ENCODE results near the gene MRPS34.

The MRPS34 gene

DNA sequence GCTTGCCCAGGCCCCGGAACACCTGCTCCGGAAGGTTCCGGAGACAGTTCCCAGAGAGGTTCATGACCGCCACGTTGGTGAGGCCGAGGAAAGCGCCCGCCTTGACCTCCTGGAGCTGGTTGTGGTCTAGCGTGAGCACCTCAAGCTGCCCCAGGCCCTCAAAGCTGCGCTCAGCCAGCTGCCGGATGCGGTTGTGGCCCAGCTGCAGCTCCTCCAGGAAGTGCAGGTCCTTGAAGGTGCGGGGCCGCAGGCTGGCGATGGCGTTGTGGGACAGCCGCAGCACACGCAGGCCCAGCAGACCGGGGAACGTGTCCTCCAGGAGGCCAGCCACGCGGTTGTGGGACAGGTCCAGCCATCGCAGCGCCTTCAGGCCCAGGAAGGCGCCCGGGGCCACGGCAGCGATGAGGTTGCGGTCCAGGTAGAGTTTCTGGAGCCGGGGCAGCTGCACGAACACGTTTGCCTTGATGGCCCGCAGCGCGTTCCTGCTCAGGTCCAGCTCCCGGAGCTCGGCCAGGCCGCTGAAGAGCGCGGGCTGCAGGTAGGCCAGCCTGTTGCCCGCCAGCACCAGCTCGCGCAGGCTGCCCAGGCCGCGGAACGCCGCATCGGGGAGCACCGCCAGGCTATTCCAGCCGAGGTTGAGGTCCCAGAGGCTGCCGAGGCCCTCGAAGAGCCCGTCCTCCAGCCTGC is 18.5 kb upstream of the MRPS34 start:
- DNase-seq (ENCODE audit: low read depth), result no peak
- TF ChIP-seq, protein P1, sequence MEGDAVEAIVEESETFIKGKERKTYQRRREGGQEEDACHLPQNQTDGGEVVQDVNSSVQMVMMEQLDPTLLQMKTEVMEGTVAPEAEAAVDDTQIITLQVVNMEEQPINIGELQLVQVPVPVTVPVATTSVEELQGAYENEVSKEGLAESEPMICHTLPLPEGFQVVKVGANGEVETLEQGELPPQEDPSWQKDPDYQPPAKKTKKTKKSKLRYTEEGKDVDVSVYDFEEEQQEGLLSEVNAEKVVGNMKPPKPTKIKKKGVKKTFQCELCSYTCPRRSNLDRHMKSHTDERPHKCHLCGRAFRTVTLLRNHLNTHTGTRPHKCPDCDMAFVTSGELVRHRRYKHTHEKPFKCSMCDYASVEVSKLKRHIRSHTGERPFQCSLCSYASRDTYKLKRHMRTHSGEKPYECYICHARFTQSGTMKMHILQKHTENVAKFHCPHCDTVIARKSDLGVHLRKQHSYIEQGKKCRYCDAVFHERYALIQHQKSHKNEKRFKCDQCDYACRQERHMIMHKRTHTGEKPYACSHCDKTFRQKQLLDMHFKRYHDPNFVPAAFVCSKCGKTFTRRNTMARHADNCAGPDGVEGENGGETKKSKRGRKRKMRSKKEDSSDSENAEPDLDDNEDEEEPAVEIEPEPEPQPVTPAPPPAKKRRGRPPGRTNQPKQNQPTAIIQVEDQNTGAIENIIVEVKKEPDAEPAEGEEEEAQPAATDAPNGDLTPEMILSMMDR (IDR thresholded peaks at IDR 0.05; ENCODE audit: control insufficient read depth, extremely low read depth, insufficient read depth), result no peak
- H3K4me3 ChIP-seq (ENCODE audit: low read depth, low read length), result no peak overlapping the region

DNA sequence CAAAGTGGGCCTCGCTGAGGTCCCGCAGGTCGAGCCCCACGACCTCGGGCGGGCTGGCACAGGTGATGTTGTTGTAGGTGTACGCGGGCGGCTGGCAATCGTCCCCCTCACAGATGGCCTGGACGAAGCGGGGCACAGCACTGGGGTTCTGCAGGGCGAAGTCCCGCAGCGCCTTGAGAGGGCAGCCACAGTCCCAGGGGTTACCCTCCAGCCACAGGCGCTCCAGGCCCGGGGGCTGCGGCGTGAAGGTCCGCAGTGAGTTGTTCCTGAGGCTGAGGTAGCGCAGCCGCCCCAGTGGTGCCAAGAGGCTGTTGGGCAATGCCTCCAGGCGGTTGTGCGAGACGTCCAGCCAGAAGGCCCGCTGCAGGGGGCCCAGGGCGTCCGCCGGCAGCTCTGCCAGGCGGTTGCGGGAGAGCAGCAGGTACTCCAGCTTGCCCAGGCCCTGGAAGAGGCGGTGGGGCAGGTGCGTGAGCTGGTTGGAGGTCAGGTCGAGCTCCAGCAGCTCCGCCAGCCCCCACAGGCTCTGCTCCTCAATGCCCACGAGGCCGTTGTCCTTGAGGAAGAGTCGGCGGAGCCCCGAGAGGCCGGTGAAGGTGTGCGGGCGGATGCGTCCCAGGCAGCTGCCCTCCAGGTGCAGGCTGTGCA is 17.8 kb upstream of the MRPS34 start:
- H3K4me3 ChIP-seq (ENCODE audit: low read depth, low read length), result no peak overlapping the region
- no peak for DNase-seq (ENCODE audit: low read depth)
- TF ChIP-seq, protein P1 (IDR thresholded peaks at IDR 0.05; ENCODE audit: control insufficient read depth, extremely low read depth, insufficient read depth), result no peak

DNA sequence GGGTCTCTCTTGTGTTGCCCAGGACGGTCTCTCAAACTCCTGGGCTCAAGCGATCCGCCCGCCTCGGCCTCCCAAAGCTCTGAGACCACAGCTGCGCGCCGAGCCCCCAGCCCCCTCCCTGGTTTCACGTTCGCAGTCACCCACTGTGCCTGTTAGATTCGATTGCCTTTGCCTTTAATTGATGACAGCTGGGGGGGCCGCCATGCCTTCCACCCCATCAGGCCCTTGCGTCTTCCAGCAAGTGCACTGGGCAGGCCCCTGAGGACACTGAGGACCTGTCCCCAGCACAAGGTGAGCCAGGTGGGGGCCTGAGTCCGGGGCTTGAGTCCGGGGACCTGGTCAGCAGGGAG is 17.3 kb upstream of the MRPS34 start:
- no peak for DNase-seq (ENCODE audit: low read depth)
- no peak overlapping the region for H3K4me3 ChIP-seq (ENCODE audit: low read depth, low read length)
- TF ChIP-seq, protein P1 (IDR thresholded peaks at IDR 0.05; ENCODE audit: control insufficient read depth, extremely low read depth, insufficient read depth), result no peak

DNA sequence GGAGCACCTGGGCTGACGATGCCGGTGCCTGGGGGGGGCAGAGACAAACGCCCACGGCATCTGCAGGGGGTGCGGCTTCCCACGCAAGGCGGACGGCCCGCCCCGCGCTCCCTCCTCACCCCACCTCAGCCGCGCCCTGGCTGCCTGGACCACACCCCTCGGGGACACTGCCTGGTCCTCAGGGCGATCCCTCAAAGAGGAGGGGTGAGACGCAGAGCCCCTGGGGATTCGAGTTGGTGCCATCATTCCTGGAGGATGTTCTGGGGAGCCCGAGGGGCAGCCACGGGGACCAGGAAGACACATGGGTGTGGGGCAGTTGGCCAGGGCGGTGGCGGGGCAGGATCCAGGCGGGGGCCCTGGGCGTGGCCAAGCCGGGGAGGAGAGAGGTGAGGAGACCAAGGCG is 16.7 kb upstream of the MRPS34 start:
- TF ChIP-seq, protein P1 (IDR thresholded peaks at IDR 0.05; ENCODE audit: control insufficient read depth, extremely low read depth, insufficient read depth), result no peak
- DNase-seq (ENCODE audit: low read depth), result no peak
- H3K4me3 ChIP-seq (ENCODE audit: low read depth, low read length), result no peak overlapping the region

DNA sequence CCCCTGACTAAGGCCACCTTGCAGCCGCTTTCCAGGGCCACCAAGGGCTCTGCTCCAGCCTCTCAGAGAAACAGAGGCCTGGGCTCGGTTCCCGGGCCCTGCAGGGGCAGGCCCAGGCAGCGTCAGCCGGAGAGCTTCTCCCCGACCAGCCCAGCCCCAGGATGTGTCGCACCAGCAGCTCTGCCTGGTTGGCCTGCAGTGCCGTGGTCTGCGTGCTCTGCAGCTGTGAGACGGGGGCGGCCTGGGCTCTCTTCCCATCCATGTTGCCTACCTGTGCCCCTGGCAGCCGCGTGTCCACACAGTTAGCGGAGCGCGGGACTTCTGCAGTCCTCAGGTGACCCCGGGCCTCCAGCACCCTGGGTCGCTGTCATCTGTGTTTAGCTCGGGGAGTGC is 15.8 kb upstream of the MRPS34 start:
- no peak for DNase-seq (ENCODE audit: low read depth)
- TF ChIP-seq, protein P1 (IDR thresholded peaks at IDR 0.05; ENCODE audit: control insufficient read depth, extremely low read depth, insufficient read depth), result no peak
- no peak overlapping the region for H3K4me3 ChIP-seq (ENCODE audit: low read depth, low read length)

DNA sequence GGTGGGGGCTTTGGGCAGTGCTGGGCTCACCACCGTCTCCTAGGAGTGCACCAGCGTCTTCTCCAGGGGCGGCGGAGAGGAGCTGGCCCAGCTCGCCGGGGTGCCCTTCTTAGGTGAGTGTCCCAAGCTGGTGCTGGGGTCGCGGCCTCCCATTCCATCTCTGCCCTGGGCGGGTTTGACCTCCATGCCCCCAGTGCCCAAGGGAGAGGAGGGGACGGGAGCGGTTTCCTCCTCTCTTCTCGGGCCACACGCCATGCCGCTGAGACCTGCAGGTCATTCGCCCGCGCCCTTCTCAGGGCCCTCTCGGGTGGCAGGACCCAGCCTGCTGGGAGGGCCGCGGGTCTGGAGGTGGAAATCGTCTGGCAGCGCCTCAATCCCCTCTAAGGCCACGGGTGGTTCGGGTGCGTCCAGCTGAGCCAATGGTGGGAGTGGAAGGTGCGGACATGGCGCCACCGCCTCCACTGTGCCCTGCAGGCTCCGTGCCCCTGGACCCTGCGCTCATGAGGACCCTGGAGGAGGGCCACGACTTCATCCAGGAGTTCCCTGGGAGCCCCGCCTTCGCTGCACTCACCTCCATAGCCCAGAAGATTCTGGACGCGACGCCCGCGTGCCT is 15.3 kb upstream of the MRPS34 start:
- H3K4me3 ChIP-seq (ENCODE audit: low read depth, low read length), result no peak overlapping the region
- no peak for DNase-seq (ENCODE audit: low read depth)
- TF ChIP-seq, protein P1 (IDR thresholded peaks at IDR 0.05; ENCODE audit: control insufficient read depth, extremely low read depth, insufficient read depth), result no peak
